Measurements from ENCODE around the gene EPM2AIP1. TPM values are rescaled to one million over a fixed set of nuclear protein-coding genes. Genes with fewer than 3 reads are reported as not detected.

EPM2AIP1 gene
- total and polyA plus RNA-seq, 2 of the 8 experiments (the other 6 are each of a cell fraction or from before 2014, with no cell fraction given) = 6.6 to 9.0 TPM

- TF ChIP-seq CHD7 (IDR thresholded peaks at IDR 0.05; ENCODE audit: insufficient replicate concordance, low read length) (no peak), PHF8 (conservative IDR thresholded peaks at IDR 0.05; ENCODE audit: low read depth, low read length) (no peak), ATF3 (IDR thresholded peaks at IDR 0.05; ENCODE audit: insufficient read depth, low read depth, low read length) (no peak), NRF1 (IDR thresholded peaks at IDR 0.05; ENCODE audit: low read depth, low read length) (no peak), CHD1 (IDR thresholded peaks at IDR 0.05; ENCODE audit: low read depth, low read length) (no peak), EZH2 (IDR thresholded peaks at IDR 0.05; ENCODE audit: low read depth, low read length, severe bottlenecking) (no peak)
Measured at GRCh38 chr3:36989568-36989967, 3.4 kb downstream of the EPM2AIP1 start (continued).
